GM23248 (cell line): ENCODE results near the gene CLEC2B.

ENCODE experiments used
- EZH2 ChIP-seq: fragments of 200-600 bp; sonication (generic); IDR thresholded peaks from 2 replicates; pipeline ENCODE4 v1.6.1; 2018; ENCODE audit warnings: antibody characterized with exemption, mild to moderate bottlenecking; ENCODE audit not compliant: insufficient read depth, poor library complexity, severe bottlenecking
- EZH2phosphoT487 ChIP-seq: fragments of 200-600 bp; sonication (generic); IDR thresholded peaks from 2 replicates; pipeline ENCODE4 v1.6.1; 2018; ENCODE audit warnings: antibody characterized with exemption, moderate library complexity, mild to moderate bottlenecking, low read depth; ENCODE audit not compliant: insufficient read depth

DNA sequence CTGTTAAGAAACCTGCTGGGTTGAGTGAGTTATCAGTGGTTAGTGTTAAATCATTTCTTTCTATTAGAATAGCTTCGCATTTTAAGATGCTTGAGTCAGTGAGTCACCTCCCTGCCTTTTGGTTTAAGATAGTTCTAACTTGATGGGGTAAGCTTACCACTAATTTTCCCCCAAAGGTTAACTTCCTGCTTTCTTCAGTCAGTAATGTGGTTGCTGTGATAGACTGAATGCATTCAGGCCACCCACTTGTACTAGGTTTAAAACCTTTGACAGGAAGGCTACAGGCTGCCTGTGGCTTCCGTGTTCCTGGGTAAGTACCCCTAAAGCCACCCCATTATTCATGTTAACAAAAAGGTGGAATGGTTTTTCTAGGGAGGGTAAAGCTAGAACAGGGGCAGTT, 37.7 kb upstream of the CLEC2B start:
- no peak for TF ChIP-seq EZH2
- no peak for TF ChIP-seq EZH2phosphoT487
